ENCODE data around the gene ACOD1.
"Not testable (repeated sequence)": the region's sequence is repeated elsewhere in the genome, so short reads cannot be mapped to it uniquely, and the experiment has no call there.

Gene ACOD1

DNA sequence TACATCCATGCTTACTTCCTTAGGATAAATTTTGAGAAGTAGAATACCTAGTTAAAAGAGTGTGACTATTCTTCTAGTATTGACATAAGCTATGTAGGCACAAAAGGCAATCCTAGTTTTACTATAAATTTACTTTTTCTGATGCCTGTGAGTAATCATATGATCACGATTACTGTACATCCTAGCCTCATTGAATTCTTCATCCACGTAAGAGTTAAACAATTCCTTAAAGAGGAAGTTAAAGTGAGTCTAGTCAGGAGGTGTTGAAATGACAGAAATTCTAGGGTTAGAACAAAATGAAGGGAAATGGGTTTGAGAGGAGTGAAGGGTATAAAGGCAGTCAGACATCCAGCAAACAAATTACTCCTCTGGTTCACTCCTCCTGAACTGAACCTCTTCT lies at the start of gene ACOD1:
Gene ACOD1 (plus strand): TSS at position 363 of the 400 bp plus-strand sequence. CDS start 48 bp downstream, outside the sequence.
- no peak for DNase-seq (ENCODE audit: low read depth in 2 of 2)

DNA sequence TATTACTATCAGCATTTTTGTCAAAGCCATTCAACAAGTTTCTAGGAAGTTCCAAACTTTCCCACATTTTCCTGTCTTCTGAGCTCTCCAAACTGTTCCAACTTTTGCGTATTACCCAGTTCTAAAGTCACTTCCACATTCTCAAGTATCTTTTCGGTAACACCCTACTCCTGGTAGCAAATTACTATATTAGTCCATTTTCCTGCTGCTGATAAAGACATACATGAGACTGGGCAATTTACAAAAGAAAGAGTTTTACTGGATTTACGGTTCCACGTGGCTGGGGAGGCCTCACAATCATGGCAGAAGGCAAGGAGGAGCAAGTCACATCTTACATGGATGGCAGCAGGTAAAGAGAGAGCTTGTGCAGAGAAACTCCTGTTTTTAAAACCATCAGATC lies 49.2 kb upstream of the ACOD1 start:
- not testable (repeated sequence) for DNase-seq (ENCODE audit: low read depth in 2 of 2)

DNA sequence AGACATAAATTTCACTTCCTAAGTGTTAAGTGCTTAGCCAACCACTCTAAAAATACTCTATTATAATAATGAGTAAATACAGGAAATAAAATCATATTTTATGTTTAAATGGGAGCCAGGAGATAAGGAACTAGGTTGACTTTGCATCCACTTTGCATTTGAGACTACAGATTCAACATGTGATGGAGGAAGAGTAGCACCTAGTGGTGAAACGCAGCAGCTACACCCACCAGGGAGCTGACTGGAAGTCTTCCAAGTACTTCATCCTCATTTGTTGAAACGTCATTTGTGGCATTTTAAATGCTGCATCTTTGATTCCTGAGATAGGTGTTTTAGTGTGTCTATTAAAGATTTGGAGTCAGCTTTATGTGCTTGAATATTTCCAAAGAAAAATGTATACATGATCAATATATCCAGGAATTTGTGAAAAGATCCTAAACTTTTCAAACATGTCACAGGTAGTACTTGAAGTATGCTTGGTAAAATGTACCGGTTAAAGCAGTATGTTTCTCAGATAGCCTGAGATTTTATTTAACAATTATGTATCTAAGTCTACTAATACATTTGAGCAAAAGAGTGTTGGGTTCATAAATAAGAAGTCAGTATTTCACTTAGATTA lies 44.7 kb upstream of the ACOD1 start:
- peak; percentile 50 to 53 for DNase-seq (ENCODE audit: low read depth in 2 of 2)

DNA sequence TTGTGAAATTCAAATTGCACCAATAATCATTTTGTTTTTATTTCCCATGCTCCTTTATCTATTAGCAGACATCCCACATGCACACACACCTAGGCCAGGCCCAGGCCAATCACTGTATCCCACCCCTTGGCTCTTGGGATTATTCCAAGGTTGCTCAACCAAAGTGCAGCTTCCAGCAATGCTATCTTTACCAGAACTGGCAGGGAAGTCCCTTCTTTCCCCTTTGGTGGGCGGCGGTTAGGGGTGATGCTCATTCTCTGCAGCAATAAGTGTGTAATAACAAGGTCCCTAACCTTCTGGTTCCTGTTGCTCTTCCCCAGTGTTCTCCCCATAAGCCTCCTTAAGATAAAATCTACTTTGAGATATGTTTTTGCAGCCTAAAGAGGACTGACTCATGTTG lies 43.8 kb upstream of the ACOD1 start:
- no peak for DNase-seq (ENCODE audit: low read depth in 2 of 2)

DNA sequence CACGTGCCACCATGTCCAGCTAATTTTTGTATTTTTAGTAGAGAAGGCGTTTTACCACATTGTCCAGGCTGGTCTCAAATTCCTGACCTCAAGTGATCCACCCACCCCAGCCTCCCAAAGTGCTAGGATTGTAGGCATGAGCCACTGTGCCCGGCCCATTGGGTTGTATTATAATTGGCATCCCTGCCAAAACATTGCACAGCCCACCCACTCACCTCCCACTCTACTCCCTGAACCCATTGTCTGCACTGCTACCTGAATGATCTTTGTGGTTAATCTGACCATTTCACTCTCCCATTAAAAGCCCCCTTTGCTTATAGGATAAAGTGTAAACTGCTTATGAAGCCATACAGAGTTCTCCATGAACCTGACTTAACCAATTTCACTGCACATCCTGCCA lies 35.8 kb upstream of the ACOD1 start:
- no peak for DNase-seq (ENCODE audit: low read depth in 2 of 2)

DNA sequence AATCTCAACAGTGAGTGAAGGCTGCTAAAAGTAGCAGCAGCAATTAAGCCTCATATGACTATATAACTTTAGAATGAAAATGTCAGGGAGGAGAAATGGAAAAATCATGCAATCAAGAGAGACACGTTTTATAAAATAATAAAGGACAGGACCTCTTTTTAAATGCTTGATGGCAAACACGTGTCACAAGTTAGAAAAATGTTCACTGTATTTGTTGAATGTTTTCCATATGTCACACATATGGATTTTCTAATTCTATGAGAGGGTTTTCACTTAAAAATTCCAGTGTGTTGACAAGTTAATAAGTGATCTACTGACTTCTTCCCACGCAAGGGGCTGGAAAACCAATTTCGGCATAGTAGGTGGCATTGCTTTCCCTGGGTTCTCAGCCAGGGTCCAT lies 34.4 kb upstream of the ACOD1 start:
- no peak for DNase-seq (ENCODE audit: low read depth in 2 of 2)

DNA sequence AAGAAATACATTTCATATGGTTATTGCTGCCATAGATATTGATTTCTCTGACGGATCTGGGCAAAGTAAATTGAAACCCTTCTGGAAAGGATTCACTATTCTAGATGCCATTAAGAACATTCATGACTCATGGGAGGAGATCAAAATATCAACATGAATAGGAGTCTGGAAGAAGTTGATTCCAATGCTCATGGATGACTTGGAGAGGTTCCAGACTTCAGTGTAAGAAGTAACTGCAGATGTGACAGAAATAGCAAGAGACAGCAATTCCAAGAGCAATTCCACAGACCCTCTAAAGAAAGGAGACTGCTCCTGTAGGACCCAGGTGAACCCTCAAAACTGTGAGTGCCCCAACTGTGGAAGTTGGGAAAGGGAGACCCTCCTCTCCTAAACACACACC lies 31.2 kb upstream of the ACOD1 start:
- DNase-seq (ENCODE audit: low read depth in 2 of 2), result no peak

DNA sequence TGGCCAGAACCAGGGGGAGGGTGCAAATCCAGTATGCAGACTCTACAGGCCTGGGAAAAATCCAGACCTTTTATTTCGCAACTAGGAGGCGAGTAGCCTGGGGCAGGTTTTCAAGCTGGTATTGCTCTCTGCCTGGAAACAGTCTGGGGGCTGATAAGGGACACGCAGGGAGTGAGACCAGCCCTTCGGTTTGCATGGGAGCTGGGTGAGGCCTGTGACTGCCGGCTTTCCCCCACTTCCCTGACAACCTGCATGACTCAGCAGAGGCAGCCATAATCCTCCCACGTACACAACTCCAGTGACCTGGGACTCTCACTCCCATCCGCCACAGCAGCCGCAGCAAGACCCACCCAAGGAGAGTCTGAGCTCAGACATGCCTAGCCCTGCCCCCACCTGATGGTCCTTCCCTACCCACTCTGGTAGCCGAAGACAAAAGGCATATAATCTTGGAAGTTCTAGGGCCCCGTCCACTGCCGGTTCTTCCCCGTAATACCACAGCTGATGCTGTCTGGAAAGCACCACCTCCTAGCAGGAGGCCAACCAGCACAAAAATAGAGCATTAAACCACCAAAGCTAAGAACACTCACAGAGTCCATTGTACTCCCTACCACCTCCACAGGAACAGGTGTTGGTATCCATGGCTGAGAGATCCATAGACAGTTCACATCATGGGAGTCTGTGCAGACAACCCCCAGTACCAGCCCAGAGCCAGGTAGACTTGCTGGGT lies 30.4 kb upstream of the ACOD1 start:
- not testable (repeated sequence) for DNase-seq (ENCODE audit: low read depth in 2 of 2)

DNA sequence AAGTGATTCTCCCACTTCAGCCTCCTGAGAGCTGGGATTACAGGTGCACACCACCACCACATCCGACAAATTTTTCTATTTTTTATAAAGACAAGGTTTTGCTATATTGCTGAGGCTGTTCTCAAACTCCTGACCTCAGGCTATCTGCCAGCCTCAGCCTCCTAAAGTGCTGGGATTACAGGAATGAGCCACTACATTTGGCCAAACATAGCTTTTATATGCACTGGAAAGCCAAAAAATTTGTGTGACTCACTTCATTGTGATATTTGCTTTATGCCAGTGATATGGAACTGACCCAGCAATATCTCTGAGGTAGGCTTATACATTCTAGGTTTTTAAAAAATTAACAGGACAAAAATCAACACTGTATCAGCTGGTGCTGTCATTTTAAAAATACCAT lies 26.8 kb upstream of the ACOD1 start:
- no peak for DNase-seq (ENCODE audit: low read depth in 2 of 2)

DNA sequence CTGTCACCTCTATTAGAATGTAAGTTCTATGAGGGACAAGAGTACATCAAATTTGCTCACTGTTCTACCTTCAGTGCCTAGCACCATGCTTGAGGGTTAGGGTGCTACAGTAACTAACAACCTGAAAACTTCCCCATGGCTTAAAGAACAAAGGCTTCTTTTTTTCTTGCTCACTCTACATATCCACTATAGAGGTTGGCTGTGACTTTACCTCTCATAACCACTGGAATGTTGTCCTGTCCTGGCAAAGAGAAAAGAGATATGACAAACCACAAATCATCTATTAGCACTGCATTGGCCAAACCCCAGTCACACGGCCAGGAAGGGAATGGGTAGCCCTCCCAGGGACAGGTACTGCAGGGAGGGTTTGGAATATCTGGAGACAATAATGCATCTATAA lies 23.2 kb upstream of the ACOD1 start:
- no peak for DNase-seq (ENCODE audit: low read depth in 2 of 2)

DNA sequence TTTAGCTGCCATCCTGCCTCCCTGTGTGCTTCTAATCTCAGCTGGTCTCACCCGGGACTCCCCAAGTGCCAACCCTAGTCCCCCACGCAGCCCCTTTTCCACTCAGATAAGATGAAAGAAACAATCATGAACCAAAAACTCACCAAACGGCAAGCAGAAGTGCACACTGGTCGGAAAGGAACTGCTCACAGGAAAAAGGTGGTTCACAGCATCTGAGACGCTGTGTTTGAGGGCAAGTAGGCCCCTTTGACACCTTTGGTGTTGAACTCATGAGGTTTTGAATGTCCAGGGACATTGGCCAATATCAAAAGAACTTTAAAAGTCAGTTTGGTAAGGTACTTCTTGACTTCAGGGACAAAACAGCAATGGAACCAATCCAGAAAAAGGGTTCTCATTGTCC lies 20.4 kb upstream of the ACOD1 start:
- DNase-seq (ENCODE audit: low read depth in 2 of 2), result no peak

DNA sequence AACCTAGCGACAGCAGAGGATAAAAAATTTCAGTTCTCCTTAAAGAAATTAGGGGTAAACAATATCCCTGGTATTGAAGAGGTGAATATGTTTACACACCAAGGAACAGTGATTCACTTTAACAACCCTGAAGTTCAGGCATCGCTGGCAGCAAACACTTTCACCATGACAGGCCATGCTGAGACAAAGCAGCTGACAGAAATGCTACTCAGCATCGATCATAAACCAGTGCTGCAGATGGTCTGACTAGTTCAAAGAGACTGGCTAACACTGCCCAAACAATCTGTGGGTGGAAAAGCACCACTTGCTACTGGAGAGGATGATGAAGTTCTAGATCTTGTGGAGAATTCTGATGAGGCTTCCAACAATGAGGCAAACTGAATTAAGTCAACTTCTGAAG lies 19.9 kb upstream of the ACOD1 start:
- DNase-seq (ENCODE audit: low read depth in 2 of 2), result no peak

DNA sequence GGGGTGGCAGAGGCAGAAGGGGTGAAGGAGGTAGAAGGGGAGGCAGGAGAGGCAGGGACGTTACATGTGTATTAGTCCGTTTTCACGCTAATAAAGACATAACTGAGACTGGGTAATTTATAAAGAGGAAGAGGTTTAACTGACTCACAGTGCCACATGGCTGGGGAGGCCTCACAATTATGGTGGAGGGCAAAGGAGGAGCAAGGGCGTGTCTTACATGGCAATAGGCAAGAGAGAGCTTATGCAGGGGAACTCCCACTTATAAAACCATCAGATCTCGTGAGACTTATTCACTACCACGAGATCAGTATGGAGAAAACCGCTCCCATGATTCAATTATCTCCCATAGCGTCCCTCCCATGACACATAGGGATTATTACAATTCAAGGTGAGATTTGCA lies 19.0 kb upstream of the ACOD1 start:
- DNase-seq (ENCODE audit: low read depth in 2 of 2), result no peak

DNA sequence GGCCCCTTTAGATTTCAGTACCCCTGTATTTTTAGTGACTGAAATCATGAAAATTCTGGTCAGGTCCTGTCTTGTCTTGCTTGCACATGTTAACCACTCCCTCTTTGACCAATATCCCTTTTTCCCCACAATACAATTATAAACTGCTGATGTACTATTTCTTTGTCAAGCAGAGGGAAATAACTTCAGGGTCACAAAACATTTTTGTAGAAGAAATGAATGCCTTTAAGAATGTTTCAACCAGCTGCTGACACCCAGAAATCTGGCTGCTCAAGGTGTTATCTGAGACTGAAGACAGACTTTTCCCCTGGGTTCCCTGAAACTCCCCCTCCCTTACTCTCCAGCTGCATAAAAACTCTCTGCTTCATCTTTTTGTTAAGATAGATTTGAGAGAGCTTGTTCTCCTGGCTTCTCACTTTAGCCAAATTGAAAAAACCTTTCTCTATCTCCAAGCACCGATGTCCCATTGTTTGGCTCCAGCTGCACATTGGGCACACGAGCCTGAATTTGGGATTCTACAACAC lies 18.4 kb upstream of the ACOD1 start:
- no peak for DNase-seq (ENCODE audit: low read depth in 2 of 2)

DNA sequence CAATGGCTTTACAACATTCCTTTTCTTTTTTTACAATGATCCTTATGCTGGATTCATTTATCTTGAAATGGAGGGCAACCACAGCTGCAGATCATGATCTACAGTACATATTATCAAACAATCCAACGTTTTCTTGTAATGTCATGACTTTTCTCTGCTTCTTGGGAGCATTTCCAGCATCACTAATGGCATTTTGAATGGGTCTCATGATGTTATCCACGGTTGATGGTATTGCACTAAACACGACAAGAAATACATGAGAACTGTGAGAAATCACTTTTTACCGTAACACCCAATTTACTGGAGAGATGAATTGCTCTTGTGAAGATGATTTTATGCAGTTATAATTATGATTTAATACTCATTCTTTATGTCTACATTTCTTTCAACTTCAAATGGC lies 16.2 kb upstream of the ACOD1 start:
- no peak for DNase-seq (ENCODE audit: low read depth in 2 of 2)

DNA sequence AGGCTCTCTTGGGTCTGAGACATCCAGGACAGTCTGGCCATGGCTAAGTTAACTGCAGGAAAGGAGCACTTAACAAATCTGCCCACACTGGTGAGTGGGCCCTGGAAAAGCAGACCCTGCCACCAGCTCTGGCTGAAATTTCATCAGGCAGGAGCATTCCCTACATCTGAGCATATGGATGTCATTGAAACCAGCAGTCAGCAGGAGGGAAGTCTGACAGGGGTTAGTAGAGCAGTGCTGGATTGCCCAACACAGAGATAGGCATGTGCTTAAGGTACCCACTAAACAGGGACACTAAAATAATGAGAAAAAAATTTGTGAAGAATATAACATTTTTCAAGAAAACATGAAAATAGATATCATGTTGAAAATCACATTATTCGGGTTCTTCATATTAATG lies 13.6 kb upstream of the ACOD1 start:
- no peak for DNase-seq (ENCODE audit: low read depth in 2 of 2)

DNA sequence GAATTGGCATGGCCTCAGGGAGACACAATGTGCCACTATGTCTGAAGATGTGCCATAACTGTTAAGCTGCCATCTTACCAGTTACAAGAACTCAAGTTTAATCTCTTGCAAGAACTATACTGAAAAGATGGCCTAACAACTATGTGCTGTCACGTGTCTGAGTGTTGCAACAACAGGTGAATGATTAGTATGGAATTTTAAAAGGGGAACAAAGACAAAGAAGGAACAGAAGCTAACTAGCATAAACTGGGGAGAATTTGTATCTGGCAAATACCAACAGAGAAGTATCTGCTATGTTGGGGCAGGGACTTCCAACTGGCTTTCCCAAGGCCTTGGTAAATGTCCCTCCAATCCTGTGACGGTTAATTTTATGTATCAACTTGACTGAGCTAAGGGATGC lies 11.5 kb upstream of the ACOD1 start:
- DNase-seq (ENCODE audit: low read depth in 2 of 2), result no peak

DNA sequence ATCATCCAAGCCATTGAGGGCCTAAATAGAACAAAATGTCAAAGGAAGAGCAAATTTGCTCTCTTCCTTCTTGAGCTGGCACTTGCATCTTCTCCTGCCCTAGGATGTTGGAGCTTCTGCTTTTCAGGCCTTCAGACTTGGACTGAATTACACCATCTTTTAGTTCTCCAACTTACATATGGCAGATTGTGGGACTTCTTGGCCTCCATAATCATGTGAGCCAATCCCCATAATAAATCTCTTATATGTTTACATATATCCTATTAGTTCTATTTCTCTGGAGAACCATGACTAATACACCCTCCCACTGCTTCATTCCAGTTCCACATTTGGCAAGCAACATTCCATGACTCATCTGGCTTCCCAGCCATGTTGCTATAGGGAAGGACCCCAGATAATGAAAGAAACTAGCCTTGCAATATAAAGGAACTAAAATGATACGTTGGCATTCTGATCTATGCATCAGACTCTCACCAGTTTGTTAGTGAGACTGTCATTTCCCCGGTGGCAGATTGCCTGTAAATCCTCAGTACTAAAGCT lies 11.0 kb upstream of the ACOD1 start:
- no peak for DNase-seq (ENCODE audit: low read depth in 2 of 2)

DNA sequence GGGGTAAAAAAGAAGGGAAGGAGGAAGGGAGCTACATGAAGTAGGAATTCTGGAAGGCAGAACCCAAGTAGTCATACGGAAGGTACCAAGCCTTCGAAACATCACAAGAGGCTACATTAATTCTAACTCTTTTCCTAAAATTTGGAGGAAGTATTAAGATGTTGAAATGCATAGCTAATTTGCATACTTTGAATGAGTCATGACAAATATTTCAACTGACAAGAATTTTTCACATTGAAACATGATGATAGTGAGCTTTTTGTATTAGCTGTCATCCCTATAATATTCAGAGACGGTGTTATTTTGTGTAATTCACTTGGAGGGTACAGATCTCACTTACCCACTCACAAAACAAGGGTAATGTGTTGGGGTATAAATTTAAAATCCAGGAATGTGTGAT lies 9.1 kb upstream of the ACOD1 start:
- no peak for DNase-seq (ENCODE audit: low read depth in 2 of 2)

DNA sequence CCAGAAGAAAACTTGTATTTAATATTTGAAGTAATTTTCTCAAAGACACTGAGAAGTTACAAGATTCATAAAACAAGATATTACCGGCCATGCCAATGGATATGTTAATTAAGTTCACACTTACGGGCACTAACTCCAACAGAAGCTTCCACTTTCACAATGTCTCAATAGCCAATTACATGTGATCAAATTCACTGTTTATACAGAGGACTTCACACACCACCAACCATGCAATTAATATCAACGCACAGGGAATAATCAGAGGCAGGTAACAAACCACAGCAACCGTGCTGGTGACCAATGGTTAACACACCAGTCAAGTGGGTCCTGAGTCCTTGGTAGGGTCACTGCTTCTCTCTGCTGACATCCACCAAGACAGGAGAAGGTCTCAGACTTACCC lies 5.9 kb upstream of the ACOD1 start:
- no peak for DNase-seq (ENCODE audit: low read depth in 2 of 2)

DNA sequence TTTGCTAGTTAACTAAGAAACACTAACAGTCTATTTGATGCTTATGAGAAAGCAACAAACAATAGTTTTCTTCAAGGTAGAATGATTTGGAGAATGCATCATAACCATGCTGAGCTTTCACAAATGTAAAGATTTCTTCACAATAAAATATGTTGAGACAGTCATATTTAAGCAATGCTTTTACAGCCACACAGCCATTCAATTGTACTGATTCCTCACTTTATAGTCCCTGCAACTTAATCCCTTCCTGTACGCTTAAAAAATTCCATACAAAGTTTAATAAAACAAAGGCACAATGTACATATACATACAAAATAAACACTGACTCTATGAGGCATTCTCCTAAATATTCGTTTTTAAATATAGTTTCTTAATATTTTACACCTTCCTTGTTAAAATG lies 4.7 kb upstream of the ACOD1 start:
- no peak for DNase-seq (ENCODE audit: low read depth in 2 of 2)

DNA sequence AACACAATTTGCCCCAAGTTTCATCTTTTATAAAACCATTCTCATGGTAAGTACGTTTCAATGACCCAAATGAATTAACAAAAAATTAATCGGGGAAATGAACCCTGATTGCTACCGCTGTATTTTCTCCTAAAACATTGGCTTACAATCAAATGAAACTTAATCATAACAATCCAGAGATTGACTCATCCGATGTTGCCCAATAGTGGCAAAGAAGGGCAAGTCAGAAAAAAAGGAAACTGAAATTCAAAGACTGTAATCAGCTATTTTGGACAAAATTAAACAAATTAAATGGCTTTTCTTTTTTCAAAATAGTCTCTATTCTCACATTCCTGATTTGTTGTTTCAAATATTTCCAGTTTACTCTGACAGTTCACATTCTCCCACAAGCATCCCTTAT lies 3.9 kb upstream of the ACOD1 start:
- DNase-seq (ENCODE audit: low read depth in 2 of 2), result no peak

DNA sequence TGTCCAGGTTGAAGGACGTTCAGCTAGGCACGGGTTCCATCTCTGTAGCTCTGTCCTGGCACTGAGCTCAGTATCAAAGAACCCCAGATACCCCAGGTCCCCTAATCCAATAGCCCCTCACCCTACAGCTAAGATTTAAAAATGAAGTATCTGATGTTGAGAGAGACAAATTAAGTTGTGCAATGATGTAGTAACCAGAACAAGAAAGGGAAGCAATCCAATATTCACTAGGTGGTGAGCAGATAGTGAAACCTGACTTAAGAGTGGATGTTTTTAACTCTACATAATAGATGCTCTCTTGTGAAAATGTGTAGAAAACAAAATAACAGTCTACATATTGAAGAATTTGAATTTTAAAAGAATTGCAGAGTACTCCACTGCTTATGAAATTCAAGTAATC lies 1.8 kb downstream of the ACOD1 start:
- no peak for DNase-seq (ENCODE audit: low read depth in 2 of 2)
